H1 (cell line): ENCODE measurements around the gene PDCD7. TPM values are rescaled to one million over a fixed set of nuclear protein-coding genes. Genes with fewer than 3 reads are reported as not detected.

Experiments
- CTCF ChIA-PET: fragments of 300-600 bp; sonication (Branson Sonifier 250); formaldehyde crosslinking; loops from one replicate; lab custom pipeline; 2021; ENCODE audit not compliant: partially characterized antibody; lab: Charles Lee
- POLR2A ChIA-PET: fragments of 300-600 bp; sonication (Branson Sonifier 250); formaldehyde crosslinking; loops from one replicate; lab custom pipeline; 2021; ENCODE audit warnings: inconsistent platforms; ENCODE audit not compliant: partially characterized antibody; lab: Charles Lee
- DNase-seq, 2 experiments: peaks; one replicate each; pipeline versions ENCODE4 v3.0.0 to v3.0.0-alpha.2; 2010 to 2022; ENCODE audit warnings: low spot score in 2 of 2, low read depth in 1 of 2, mixed read lengths in 1 of 2
- FAIRE-seq: peaks from 2 replicates; lab custom pipeline; 2011; peaks lifted over from hg19 to GRCh38; lab: Jason Lieb, UNC
- H2AFZ ChIP-seq: 2 replicates; pipeline ENCODE4 v1.8.1; 2012; ENCODE audit warnings: low read length, inconsistent platforms
- H2AK5ac ChIP-seq: 2 replicates; pipeline ENCODE4 v1.6.1; 2013; ENCODE audit warnings: low read depth, low read length
- H2BK120ac ChIP-seq: replicated peaks from 2 replicates; pipeline ENCODE3; 2013; ENCODE audit warnings: low read depth, low read length, inconsistent platforms
- H2BK12ac ChIP-seq: 2 replicates; pipeline ENCODE4 v1.6.1; 2013; ENCODE audit warnings: low read depth, low read length
- H2BK15ac ChIP-seq: 2 replicates; pipeline ENCODE4 v1.6.1; 2013; ENCODE audit warnings: low read length
- H2BK20ac ChIP-seq: 2 replicates; pipeline ENCODE4 v1.6.1; 2013; ENCODE audit warnings: low read length
- H2BK5ac ChIP-seq: 2 replicates; pipeline ENCODE4 v1.6.1; 2013; ENCODE audit warnings: low read depth, low read length
- H3K14ac ChIP-seq: 2 replicates; pipeline ENCODE4 v1.6.1; 2013; ENCODE audit warnings: inconsistent platforms; ENCODE audit not compliant: insufficient read length
- H3K18ac ChIP-seq: 2 replicates; pipeline ENCODE4 v1.6.1; 2013; ENCODE audit warnings: low read length; ENCODE audit errors: extremely low read depth
- H3K23ac ChIP-seq: 2 replicates; pipeline ENCODE4 v1.6.1; 2013; ENCODE audit warnings: inconsistent platforms; ENCODE audit not compliant: insufficient read length
- H3K23me2 ChIP-seq: 2 replicates; pipeline ENCODE4 v1.6.1; 2013; ENCODE audit warnings: low read depth, low read length
- H3K27ac ChIP-seq: 2 replicates; pipeline ENCODE4 v1.6.1; 2011; ENCODE audit warnings: low read depth, low read length, inconsistent platforms
- H3K27me3 ChIP-seq, 4 experiments: replicated peaks in 1 of 4; 1 replicate in 1 of 4; 2 replicates in 3 of 4; pipeline versions ENCODE4 v1.6.1 to v1.8.1; 2011 to 2013; ENCODE audit warnings: low read length in 3 of 4, mild to moderate bottlenecking in 3 of 4, inconsistent platforms in 2 of 4, mixed read lengths in 2 of 4, moderate library complexity in 1 of 4; ENCODE audit not compliant: control insufficient read depth in 3 of 4, insufficient read depth in 3 of 4; ENCODE audit errors: extremely low read depth in 1 of 4
- H3K36me3 ChIP-seq, 4 experiments: 2 replicates each; pipeline versions ENCODE4 v1.6.1 to v1.8.1; 2011 to 2013; ENCODE audit warnings: mild to moderate bottlenecking in 4 of 4, low read length in 3 of 4, moderate library complexity in 2 of 4, control low read depth in 1 of 4, inconsistent platforms in 1 of 4; ENCODE audit not compliant: insufficient read depth in 4 of 4, control insufficient read depth in 2 of 4
- H3K4ac ChIP-seq: replicated peaks from 2 replicates; pipeline ENCODE3; 2013; ENCODE audit warnings: low read length, low read depth, mixed read lengths, inconsistent platforms; ENCODE audit not compliant: insufficient read length
- H3K4me1 ChIP-seq, 4 experiments: replicated peaks in 1 of 4; 1 replicate in 1 of 4; 2 replicates in 3 of 4; pipeline versions ENCODE4 v1.6.1 to v1.8.1; 2011 to 2013; ENCODE audit warnings: low read length in 3 of 4, inconsistent platforms in 2 of 4, mixed read lengths in 1 of 4; ENCODE audit not compliant: insufficient read depth in 4 of 4, control insufficient read depth in 3 of 4
- H3K4me2 ChIP-seq, 2 experiments: 2 replicates each; pipeline versions ENCODE4 v1.6.1 to v1.8.1; 2011 to 2013; ENCODE audit warnings: low read depth in 2 of 2, low read length in 2 of 2, control low read depth in 1 of 2, inconsistent platforms in 1 of 2, mild to moderate bottlenecking in 1 of 2; ENCODE audit not compliant: insufficient read depth in 1 of 2
- H3K4me3 ChIP-seq, 4 experiments: fragments of 200-600, 300-600 bp in 1 of 4; sonication (generic), shearing (Covaris generic), sonication (Bioruptor Twin) in 1 of 4; 2 replicates each; pipeline versions ENCODE4 v1.5.1 to v1.8.1; 2011 to 2016; ENCODE audit warnings: low read length in 4 of 4, low read depth in 3 of 4, control low read depth in 2 of 4, inconsistent platforms in 2 of 4, mild to moderate bottlenecking in 2 of 4, mixed read lengths in 1 of 4, moderate library complexity in 1 of 4; ENCODE audit not compliant: insufficient read depth in 2 of 4; ENCODE audit errors: extremely low read depth in 1 of 4
- H3K56ac ChIP-seq: replicated peaks from 2 replicates; pipeline ENCODE3; 2013; ENCODE audit warnings: low read depth, mild to moderate bottlenecking, mixed read lengths, low read length, inconsistent platforms; ENCODE audit not compliant: insufficient read length
- H3K79me1 ChIP-seq: 2 replicates; pipeline ENCODE4 v1.6.1; 2013; ENCODE audit warnings: low read depth, low read length, control low read depth
- H3K79me2 ChIP-seq, 2 experiments: 2 replicates each; pipeline versions ENCODE4 v1.6.1 to v1.8.1; 2012 to 2013; ENCODE audit warnings: low read length in 2 of 2, mild to moderate bottlenecking in 2 of 2, inconsistent platforms in 1 of 2; ENCODE audit not compliant: insufficient read depth in 2 of 2, control insufficient read depth in 1 of 2
- H3K9ac ChIP-seq, 4 experiments: replicated peaks in 1 of 4; 1 replicate in 1 of 4; 2 replicates in 3 of 4; pipeline versions ENCODE4 v1.6.1 to v1.8.1; 2011 to 2013; ENCODE audit warnings: low read depth in 3 of 4, low read length in 3 of 4, control low read depth in 2 of 4, mild to moderate bottlenecking in 2 of 4, moderate library complexity in 2 of 4, inconsistent platforms in 1 of 4; ENCODE audit errors: extremely low read depth in 1 of 4
- H3K9me3 ChIP-seq, 2 experiments: 2 replicates each; pipeline versions ENCODE4 v1.6.1 to v1.8.1; 2012 to 2013; ENCODE audit warnings: mild to moderate bottlenecking in 2 of 2, moderate library complexity in 2 of 2, control low read depth in 1 of 2, inconsistent platforms in 1 of 2, low read depth in 1 of 2, low read length in 1 of 2, mixed read lengths in 1 of 2; ENCODE audit not compliant: insufficient read depth in 2 of 2
- H4K20me1 ChIP-seq, 2 experiments: replicated peaks in 1 of 2; 2 replicates each; pipeline versions ENCODE3 to v1.8.1; 2011 to 2013; ENCODE audit warnings: inconsistent platforms in 2 of 2, low read length in 2 of 2, mild to moderate bottlenecking in 1 of 2; ENCODE audit not compliant: insufficient read depth in 2 of 2, control insufficient read depth in 1 of 2
- H4K5ac ChIP-seq: 2 replicates; pipeline ENCODE4 v1.6.1; 2013; ENCODE audit warnings: low read length, low read depth, mixed read lengths, inconsistent platforms; ENCODE audit not compliant: insufficient read length
- H4K8ac ChIP-seq: 2 replicates; pipeline ENCODE4 v1.8.0; 2013; ENCODE audit warnings: mild to moderate bottlenecking, moderate library complexity, low read length, inconsistent platforms; ENCODE audit not compliant: insufficient read depth; ENCODE audit errors: extremely low read depth
- H4K91ac ChIP-seq: replicated peaks from 2 replicates; pipeline ENCODE3; 2013; ENCODE audit warnings: low read length, mixed read lengths, inconsistent platforms; ENCODE audit not compliant: insufficient read length
- BRCA1 ChIP-seq: IDR thresholded peaks from 2 replicates; pipeline ENCODE4 v1.6.1; 2012; ENCODE audit warnings: low read depth, low read length, improper control_type of control experiment
- KDM1A ChIP-seq: fragments of 200-600, 300-600 bp; sonication (generic); IDR thresholded peaks from 2 replicates; pipeline ENCODE4 v1.7.1; 2016; ENCODE audit warnings: mild to moderate bottlenecking, low read length, borderline replicate concordance
- NANOG ChIP-seq: IDR thresholded peaks from 2 replicates; pipeline ENCODE4 v1.6.1; 2011; ENCODE audit warnings: low read length, low read depth, mild to moderate bottlenecking, inconsistent platforms; ENCODE audit not compliant: insufficient read depth, poor library complexity, severe bottlenecking
- RAD21 ChIP-seq, 2 experiments: IDR thresholded peaks in 1 of 2; conservative IDR thresholded peaks in 1 of 2; 2 replicates each; pipeline ENCODE4 v1.6.1; 2011; ENCODE audit warnings: low read depth in 2 of 2, low read length in 2 of 2, improper control_type of control experiment in 1 of 2, inconsistent platforms in 1 of 2, mild to moderate bottlenecking in 1 of 2, moderate library complexity in 1 of 2
- SIN3A ChIP-seq, 2 experiments: IDR thresholded peaks in 1 of 2; conservative IDR thresholded peaks in 1 of 2; 2 replicates each; pipeline ENCODE4 v1.6.1; 2011 to 2012; ENCODE audit warnings: low read length in 2 of 2, improper control_type of control experiment in 1 of 2, low read depth in 1 of 2, mild to moderate bottlenecking in 1 of 2
- SRF ChIP-seq: IDR thresholded peaks from 2 replicates; pipeline ENCODE4 v1.6.1; 2011; ENCODE audit warnings: mild to moderate bottlenecking, low read depth, low read length, moderate library complexity
- WGBS, 2 experiments: shearing (Covaris generic) in 1 of 2; methylation state at CpG; one replicate each; pipeline versions ENCODE4 v1.1.6 to v1.1.7; 2013 to 2015; ENCODE audit warnings: low lambda C conversion rate in 2 of 2, mixed read lengths in 2 of 2, inconsistent platforms in 1 of 2, low coverage in 1 of 2, missing lambda C conversion rate in 1 of 2; ENCODE audit not compliant: insufficient replicate concordance in 2 of 2, insufficient coverage in 1 of 2, insufficient read length in 1 of 2; ENCODE audit errors: extremely low coverage in 1 of 2, missing lambda C conversion rate in 1 of 2; 5-methylcytosine and 5-hydroxymethylcytosine counted together
- polyA plus RNA-seq, 7 experiments: library from polyadenylated mRNA; depleted of rRNA in 3 of 7; stranded (reverse) in 5 of 7; unstranded in 2 of 7; fragments of >200 nt in 5 of 7; fragments of 200-250 nt in 2 of 7; gene quantifications; 1 replicate in 5 of 7; 2 replicates in 1 of 7; 4 replicates in 1 of 7; pipeline versions ENCODE4 v1.2.1 to v1.2.3, GENCODE V29; 2011 to 2013; ENCODE audit warnings: missing spikeins in 2 of 7, mixed read lengths in 2 of 7
- total RNA-seq: library from RNA; stranded (reverse); fragmentation: NEBNext Ultra II Directional; extraction: Animal tissue kit (Norgen Biotek cat#: 25700); gene quantifications from 2 replicates; pipeline ENCODE4 v1.2.1, GENCODE V29; 2021

PDCD7 gene
- total and polyA plus RNA-seq, 2 of the 8 experiments (the other 6 are each of a cell fraction or from before 2014, with no cell fraction given) = 11.5 to 25.6 TPM

DNA sequence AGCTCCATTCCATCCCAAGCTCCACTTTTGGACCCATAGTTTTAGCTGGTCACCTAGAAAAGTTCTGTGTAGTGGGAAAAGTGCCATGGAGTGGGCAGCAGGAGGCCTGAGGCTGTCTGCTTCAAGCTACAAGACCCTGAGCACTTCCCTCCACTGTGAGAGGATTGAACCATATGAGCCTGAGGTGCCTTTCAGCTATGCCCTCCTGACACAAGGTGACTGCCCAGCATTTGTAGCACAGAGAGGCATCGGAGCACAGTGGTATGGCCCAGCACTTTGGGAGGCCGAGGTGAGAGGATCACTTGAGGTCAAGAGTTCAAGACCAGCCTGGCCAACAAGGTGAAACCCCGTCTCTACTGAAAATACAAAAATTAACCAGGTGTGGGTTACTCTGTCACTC, 61.0 kb downstream of the PDCD7 start:
- no peak overlapping the region for H3K56ac ChIP-seq
- no peak overlapping the region for H3K9ac ChIP-seq
- H3K79me1 ChIP-seq = no peaks in the 10 kb centered on the region
- H4K91ac ChIP-seq = no peak overlapping the region
- H3K23ac ChIP-seq = no peak overlapping the region
- no peaks in the 10 kb centered on the region for H4K20me1 ChIP-seq
- H2BK120ac ChIP-seq = no peak overlapping the region
- POLR2A ChIA-PET = interaction anchor here (1.3 kb wide), 1 partner anchor 10 kb away, joined by 4 read pairs; no protein-coding TSS in a partner anchor
- no peak overlapping the region for H3K4me3 ChIP-seq
- no peak overlapping the region for H3K4me2 ChIP-seq
- no peaks in the 10 kb centered on the region for H3K36me3 ChIP-seq
- no peak overlapping the region for H2BK15ac ChIP-seq
- no peak overlapping the region for H2BK20ac ChIP-seq
- H2BK12ac ChIP-seq = no peak overlapping the region
- H3K18ac ChIP-seq = no peak overlapping the region
- DNase-seq (no peak), FAIRE-seq (no peak)
- no peaks in the 10 kb centered on the region; a peak in 1 of 4 replicates for H3K79me2 ChIP-seq
- 89% methylated on average over 3 of the region's 3 CpGs; no CpG with 5 or more reads in 1 of the 2 experiments for WGBS, 2 experiments
- H2BK5ac ChIP-seq = no peak overlapping the region
- peaks cover 3 to 12% (median 7%) of the 10 kb centered on the region in 4 experiments; a peak in 6 of 7 replicates for H3K4me1 ChIP-seq
- no peak overlapping the region for H2AK5ac ChIP-seq
- H3K4ac ChIP-seq = no peak overlapping the region
- H4K5ac ChIP-seq = no peak overlapping the region
- TF ChIP-seq SRF = no peak
- TF ChIP-seq KDM1A = no peak
- no peak for TF ChIP-seq BRCA1
- TF ChIP-seq NANOG = no peak
- no peak for TF ChIP-seq RAD21 (IDR thresholded peaks at IDR 0.05 in 1 of 2, conservative IDR thresholded peaks at IDR 0.05 in 1 of 2; ENCODE audit: low read depth in 2 of 2, low read length in 2 of 2)
- no peak for TF ChIP-seq SIN3A (conservative IDR thresholded peaks at IDR 0.05 in 1 of 2, IDR thresholded peaks at IDR 0.05 in 1 of 2; ENCODE audit: low read depth in 1 of 2, low read length in 2 of 2)
- CTCF ChIA-PET = interaction anchor here (3.7 to 32.9 kb wide), 3 partner anchors 13 to 39 kb away, joined by 18 to 1213 read pairs (median 82); partner anchors contain the start of genes RASL12 and SLC51B
- no peak overlapping the region for H2AFZ ChIP-seq
- H3K23me2 ChIP-seq = peaks cover under 1% of the 10 kb centered on the region; the same call in 1 of the 2 replicates
- no peak overlapping the region for H4K8ac ChIP-seq
- no peak overlapping the region for H3K14ac ChIP-seq
- H3K27me3 ChIP-seq = peaks cover 0 to 1% (median under 1%) of the 10 kb centered on the region in 4 experiments; a peak in 2 of 7 replicates
- H3K9me3 ChIP-seq = peaks cover 3% of the 10 kb centered on the region in 2 experiments; a peak in 2 of 4 replicates
- H3K27ac ChIP-seq = no peak overlapping the region
